ENCODE data around the gene PCID2.

Gene PCID2

DNA sequence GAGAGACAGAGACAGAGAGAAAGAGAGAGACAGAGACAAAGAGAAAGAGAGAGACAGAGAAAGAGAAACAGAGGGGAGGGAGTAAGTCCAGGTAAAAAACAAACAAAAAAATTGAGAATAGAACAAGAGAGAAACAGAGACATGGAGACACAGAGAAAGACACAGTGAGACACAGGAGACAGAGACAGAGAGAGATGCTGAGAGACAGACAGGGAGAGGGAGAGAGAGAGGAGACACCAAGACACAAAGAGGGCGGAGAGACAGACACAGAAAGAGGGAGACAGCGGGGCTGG is 55.8 kb downstream of the PCID2 start:
- H3K36me3 ChIP-seq (ENCODE audit: control insufficient read depth in 5 of 5, insufficient read depth in 5 of 5, low read length in 5 of 5), result no peaks in the 10 kb centered on the region
- H3K4me1 ChIP-seq (ENCODE audit: control insufficient read depth in 5 of 5, insufficient read depth in 5 of 5, low read length in 5 of 5), result peaks cover 0 to 24% (median 22%) of the 10 kb centered on the region in 5 donors
- peak overlapping the region in 3 of 5 donors; percentile 61 to 78 (median 63) for H3K9ac ChIP-seq (ENCODE audit: low read length in 5 of 5)
- no peaks in the 10 kb centered on the region for H3K9me3 ChIP-seq (ENCODE audit: control insufficient read depth in 5 of 5, low read length in 5 of 5)
- H3K27me3 ChIP-seq (ENCODE audit: control insufficient read depth in 5 of 5, insufficient read depth in 4 of 5, low read length in 5 of 5), result peaks cover 0 to 6% (median 0%) of the 10 kb centered on the region in 5 donors
- peak overlapping the region; percentile 18 to 74 (median 64) for H3K4me3 ChIP-seq (ENCODE audit: low read depth in 1 of 5, low read length in 5 of 5)
- no peak overlapping the region for H3K27ac ChIP-seq (ENCODE audit: low read depth, low read length)

DNA sequence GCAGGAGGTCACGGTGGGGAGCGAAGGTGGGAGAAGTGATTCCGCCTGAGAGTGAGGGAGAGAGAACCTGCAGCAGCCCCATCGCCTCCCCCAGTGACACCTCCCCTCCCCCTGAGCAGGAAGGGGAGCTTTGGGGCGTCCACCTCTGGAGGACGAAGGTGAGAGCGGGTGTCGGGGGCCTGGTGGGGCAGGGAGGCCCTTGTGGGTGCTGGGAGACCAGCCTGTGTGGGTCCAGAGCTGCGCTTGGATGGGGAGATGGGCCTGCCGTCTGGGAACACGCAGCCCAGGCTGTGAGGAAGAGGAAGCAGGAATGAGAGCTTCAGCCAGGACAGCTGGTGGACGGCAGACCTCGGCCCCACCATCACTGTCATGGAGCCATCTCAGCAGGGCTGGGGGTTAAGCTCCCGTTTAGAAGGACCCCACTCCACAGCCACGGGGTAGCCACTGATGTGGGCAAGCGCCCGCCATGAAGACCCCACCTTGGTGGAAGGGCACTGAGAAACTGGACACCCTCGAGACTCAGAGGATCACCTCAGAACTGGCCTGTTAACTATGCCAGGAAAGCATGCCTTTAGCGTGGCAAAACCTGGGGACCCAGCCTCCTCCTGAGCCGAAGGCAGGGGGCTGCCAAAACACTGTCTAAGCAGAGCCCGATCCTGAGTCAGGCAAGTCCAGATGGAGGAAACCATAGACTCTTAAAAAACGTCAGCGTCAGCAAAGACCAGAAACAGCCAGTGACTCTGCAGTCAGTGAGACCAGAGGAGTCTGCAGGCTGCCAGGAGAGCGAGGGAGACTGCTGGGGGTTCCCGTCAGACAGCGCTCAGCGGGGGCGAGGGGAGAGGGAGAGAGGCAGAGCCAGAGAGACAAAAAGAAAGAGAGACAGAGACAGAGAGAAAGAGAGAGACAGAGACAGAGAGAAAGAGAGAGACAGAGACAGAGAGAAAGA is 56.5 kb downstream of the PCID2 start:
- no peak overlapping the region for H3K27ac ChIP-seq (ENCODE audit: low read depth, low read length)
- H3K4me3 ChIP-seq (ENCODE audit: low read depth in 1 of 5, low read length in 5 of 5), result peak overlapping the region in 4 of 5 donors; percentile 39 to 74 (median 68)

DNA sequence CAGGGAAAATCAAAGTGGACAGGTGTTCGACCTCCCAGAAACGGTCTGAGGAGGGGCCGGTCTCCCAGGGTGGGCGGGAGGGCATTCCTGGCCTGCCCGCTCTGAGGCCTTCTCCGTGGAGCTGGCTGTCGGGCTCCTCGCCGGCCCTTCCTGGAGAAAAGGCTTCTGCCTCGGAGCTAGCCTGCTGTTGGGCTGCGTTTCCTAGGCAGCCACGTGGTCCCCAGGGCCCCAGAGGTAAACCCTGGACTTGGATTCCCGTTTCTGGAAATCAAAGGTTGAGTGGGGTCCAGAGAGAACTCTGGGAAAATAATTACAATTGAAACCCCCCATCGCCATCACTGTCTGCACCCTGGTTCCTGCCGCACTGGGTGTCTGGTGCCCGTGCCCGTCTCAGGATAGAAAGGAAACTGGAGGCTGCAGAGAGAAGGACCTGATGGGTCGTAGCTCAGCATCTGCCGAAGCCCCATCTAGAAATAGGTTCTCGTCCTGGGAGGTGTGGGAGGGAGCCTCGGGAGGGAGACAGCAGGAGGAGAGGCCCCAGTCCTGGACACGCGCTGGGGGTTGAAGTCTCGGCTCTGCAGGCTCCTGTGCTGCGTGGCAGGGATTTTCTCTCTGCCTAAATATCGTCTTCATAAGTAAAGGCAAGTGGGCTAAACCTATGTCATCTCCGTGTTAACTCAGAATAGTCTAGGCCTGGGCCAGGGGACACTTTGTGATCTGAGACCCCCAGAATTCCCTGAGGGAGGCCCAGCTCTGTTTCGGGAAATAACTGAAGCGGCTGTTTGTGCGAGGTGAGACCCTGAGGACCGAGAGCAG is 57.7 kb downstream of the PCID2 start:
- H3K4me3 ChIP-seq (ENCODE audit: low read depth in 1 of 5, low read length in 5 of 5), result no peak overlapping the region
- H3K9ac ChIP-seq (ENCODE audit: low read length in 5 of 5), result no peak overlapping the region
- H3K27me3 ChIP-seq (ENCODE audit: control insufficient read depth in 5 of 5, insufficient read depth in 4 of 5, low read length in 5 of 5), result peaks cover 0 to 7% (median 6%) of the 10 kb centered on the region in 5 donors
- H3K4me1 ChIP-seq (ENCODE audit: control insufficient read depth in 5 of 5, insufficient read depth in 5 of 5, low read length in 5 of 5), result peaks cover 0 to 24% (median 22%) of the 10 kb centered on the region in 5 donors
- H3K36me3 ChIP-seq (ENCODE audit: control insufficient read depth in 5 of 5, insufficient read depth in 5 of 5, low read length in 5 of 5), result no peaks in the 10 kb centered on the region
- H3K9me3 ChIP-seq (ENCODE audit: control insufficient read depth in 5 of 5, low read length in 5 of 5), result no peaks in the 10 kb centered on the region
- no peak overlapping the region for H3K27ac ChIP-seq (ENCODE audit: low read depth, low read length)

More for the DNA sequence above, 56.5 kb downstream of the PCID2 start:
- Histone ChIP-seq H3K9me3 (ENCODE audit: control insufficient read depth in 5 of 5, low read length in 5 of 5) (no peaks in the 10 kb centered on the region), H3K9ac (ENCODE audit: low read length in 5 of 5) (peak overlapping the region in 2 of 5 donors; percentile 61 to 78), H3K36me3 (ENCODE audit: control insufficient read depth in 5 of 5, insufficient read depth in 5 of 5, low read length in 5 of 5) (no peaks in the 10 kb centered on the region), H3K27me3 (ENCODE audit: control insufficient read depth in 5 of 5, insufficient read depth in 4 of 5, low read length in 5 of 5) (peaks cover 0 to 6% (median 3%) of the 10 kb centered on the region in 5 donors), H3K4me1 (ENCODE audit: control insufficient read depth in 5 of 5, insufficient read depth in 5 of 5, low read length in 5 of 5) (peaks cover 0 to 24% (median 22%) of the 10 kb centered on the region in 5 donors)

DNA sequence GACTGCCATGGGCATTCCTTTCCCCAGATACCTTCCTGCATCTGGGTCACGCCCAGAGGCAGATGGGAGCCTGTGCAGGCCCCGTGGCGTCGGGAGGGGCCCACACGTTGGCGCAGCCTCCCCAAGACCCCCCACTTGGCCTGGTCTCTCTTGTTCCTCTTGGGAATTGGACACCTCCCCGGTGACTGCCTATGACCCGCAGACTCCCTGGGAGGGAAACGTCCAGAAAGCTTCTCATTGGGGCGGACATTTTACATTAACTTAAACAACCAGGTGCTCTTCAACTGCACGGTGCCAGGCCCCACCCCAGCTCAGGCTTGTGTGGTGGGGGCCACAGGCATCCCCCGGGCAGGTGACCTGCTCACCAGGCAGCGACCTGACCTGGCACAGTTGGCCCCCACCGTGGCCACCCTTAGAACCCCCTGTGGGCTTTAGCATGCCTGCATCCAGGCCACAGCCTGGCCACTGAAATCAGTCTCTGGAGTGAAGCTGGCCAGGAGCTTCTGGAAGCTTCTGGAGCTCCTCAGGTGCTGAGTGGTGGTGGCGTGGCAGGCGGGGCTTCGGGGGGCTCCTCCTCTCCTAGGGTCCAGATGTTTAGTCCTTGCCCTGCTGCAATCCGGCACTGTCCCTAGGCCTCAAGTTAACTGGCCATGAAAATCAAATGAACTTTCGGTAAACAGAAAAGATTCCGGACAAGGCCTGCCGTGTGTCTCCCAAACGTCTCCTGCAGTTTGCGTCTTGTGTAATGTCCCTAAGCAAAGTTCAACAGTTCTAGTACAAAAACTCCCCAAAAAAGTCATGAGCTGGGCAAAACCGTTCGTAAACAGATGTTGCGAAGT is 58.5 kb downstream of the PCID2 start:
- peaks cover 0 to 24% (median 22%) of the 10 kb centered on the region in 5 donors for H3K4me1 ChIP-seq (ENCODE audit: control insufficient read depth in 5 of 5, insufficient read depth in 5 of 5, low read length in 5 of 5)
- no peak overlapping the region for H3K4me3 ChIP-seq (ENCODE audit: low read depth in 1 of 5, low read length in 5 of 5)
- no peak overlapping the region for H3K27ac ChIP-seq (ENCODE audit: low read depth, low read length)
- no peaks in the 10 kb centered on the region for H3K9me3 ChIP-seq (ENCODE audit: control insufficient read depth in 5 of 5, low read length in 5 of 5)
- no peaks in the 10 kb centered on the region for H3K36me3 ChIP-seq (ENCODE audit: control insufficient read depth in 5 of 5, insufficient read depth in 5 of 5, low read length in 5 of 5)
- H3K9ac ChIP-seq (ENCODE audit: low read length in 5 of 5), result no peak overlapping the region
- H3K27me3 ChIP-seq (ENCODE audit: control insufficient read depth in 5 of 5, insufficient read depth in 4 of 5, low read length in 5 of 5), result peaks cover 0 to 7% (median 6%) of the 10 kb centered on the region in 5 donors

DNA sequence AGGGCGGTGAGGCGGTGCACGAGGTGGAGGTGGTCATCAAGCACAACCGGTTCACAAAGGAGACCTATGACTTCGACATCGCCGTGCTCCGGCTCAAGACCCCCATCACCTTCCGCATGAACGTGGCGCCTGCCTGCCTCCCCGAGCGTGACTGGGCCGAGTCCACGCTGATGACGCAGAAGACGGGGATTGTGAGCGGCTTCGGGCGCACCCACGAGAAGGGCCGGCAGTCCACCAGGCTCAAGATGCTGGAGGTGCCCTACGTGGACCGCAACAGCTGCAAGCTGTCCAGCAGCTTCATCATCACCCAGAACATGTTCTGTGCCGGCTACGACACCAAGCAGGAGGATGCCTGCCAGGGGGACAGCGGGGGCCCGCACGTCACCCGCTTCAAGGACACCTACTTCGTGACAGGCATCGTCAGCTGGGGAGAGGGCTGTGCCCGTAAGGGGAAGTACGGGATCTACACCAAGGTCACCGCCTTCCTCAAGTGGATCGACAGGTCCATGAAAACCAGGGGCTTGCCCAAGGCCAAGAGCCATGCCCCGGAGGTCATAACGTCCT is 59.4 kb downstream of the PCID2 start:
- Histone ChIP-seq H3K36me3 (ENCODE audit: control insufficient read depth in 5 of 5, insufficient read depth in 5 of 5, low read length in 5 of 5) (no peaks in the 10 kb centered on the region), H3K4me3 (ENCODE audit: low read depth in 1 of 5, low read length in 5 of 5) (no peak overlapping the region), H3K27me3 (ENCODE audit: control insufficient read depth in 5 of 5, insufficient read depth in 4 of 5, low read length in 5 of 5) (peaks cover 0 to 9% (median 7%) of the 10 kb centered on the region in 5 donors), H3K9me3 (ENCODE audit: control insufficient read depth in 5 of 5, low read length in 5 of 5) (no peaks in the 10 kb centered on the region), H3K27ac (ENCODE audit: low read depth, low read length) (no peak overlapping the region), H3K4me1 (ENCODE audit: control insufficient read depth in 5 of 5, insufficient read depth in 5 of 5, low read length in 5 of 5) (peaks cover 0 to 20% (median 20%) of the 10 kb centered on the region in 5 donors), H3K9ac (ENCODE audit: low read length in 5 of 5) (no peak overlapping the region)

DNA sequence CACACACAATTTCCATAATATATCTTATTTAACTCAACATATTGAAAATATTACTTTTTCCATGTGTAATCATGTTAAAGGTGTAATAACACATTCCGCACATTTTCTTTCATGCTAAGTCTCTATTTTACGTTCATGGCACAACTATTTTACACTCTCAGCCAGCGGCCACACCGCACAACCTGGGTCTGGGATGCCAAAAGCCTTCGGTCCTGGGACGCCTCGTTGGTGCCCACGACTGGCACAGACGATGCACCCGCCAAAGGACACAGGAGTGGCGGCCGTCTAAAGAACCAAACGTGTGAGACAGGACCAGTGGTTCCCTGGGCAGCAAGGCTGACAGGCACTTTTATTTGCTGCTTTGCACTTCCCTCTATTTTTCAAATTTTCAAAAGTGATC is 60.1 kb downstream of the PCID2 start:
- Histone ChIP-seq H3K9ac (ENCODE audit: low read length in 5 of 5) (no peak overlapping the region), H3K27ac (ENCODE audit: low read depth, low read length) (no peak overlapping the region), H3K4me1 (ENCODE audit: control insufficient read depth in 5 of 5, insufficient read depth in 5 of 5, low read length in 5 of 5) (peaks cover 0 to 16% (median 16%) of the 10 kb centered on the region in 5 donors), H3K27me3 (ENCODE audit: control insufficient read depth in 5 of 5, insufficient read depth in 4 of 5, low read length in 5 of 5) (peaks cover 0 to 12% (median 7%) of the 10 kb centered on the region in 5 donors), H3K36me3 (ENCODE audit: control insufficient read depth in 5 of 5, insufficient read depth in 5 of 5, low read length in 5 of 5) (no peaks in the 10 kb centered on the region), H3K9me3 (ENCODE audit: control insufficient read depth in 5 of 5, low read length in 5 of 5) (no peaks in the 10 kb centered on the region), H3K4me3 (ENCODE audit: low read depth in 1 of 5, low read length in 5 of 5) (no peak overlapping the region)

DNA sequence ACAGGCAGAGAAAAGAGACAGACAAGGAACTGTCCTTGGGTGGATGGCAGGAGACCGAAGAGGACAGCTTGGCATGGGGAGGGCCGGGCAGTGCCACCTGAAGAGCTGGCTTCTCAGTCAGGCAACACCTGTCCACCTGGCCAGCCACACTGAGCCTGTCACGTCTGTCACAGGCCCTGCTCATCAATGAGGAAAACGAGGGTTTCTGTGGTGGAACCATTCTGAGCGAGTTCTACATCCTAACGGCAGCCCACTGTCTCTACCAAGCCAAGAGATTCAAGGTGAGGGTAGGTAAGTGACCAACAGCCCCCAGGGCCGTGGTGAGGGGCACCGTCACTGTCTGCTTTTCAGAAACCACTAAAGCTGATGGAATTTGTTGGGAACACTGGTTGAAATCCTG is 61.3 kb downstream of the PCID2 start:
- no peak overlapping the region for H3K9ac ChIP-seq (ENCODE audit: low read length in 5 of 5)
- no peaks in the 10 kb centered on the region for H3K36me3 ChIP-seq (ENCODE audit: control insufficient read depth in 5 of 5, insufficient read depth in 5 of 5, low read length in 5 of 5)
- no peak overlapping the region for H3K27ac ChIP-seq (ENCODE audit: low read depth, low read length)
- no peaks in the 10 kb centered on the region for H3K9me3 ChIP-seq (ENCODE audit: control insufficient read depth in 5 of 5, low read length in 5 of 5)
- H3K4me1 ChIP-seq (ENCODE audit: control insufficient read depth in 5 of 5, insufficient read depth in 5 of 5, low read length in 5 of 5), result peaks cover 0 to 5% (median 4%) of the 10 kb centered on the region in 5 donors
- H3K27me3 ChIP-seq (ENCODE audit: control insufficient read depth in 5 of 5, insufficient read depth in 4 of 5, low read length in 5 of 5), result peaks cover 0 to 12% (median 7%) of the 10 kb centered on the region in 5 donors
- H3K4me3 ChIP-seq (ENCODE audit: low read depth in 1 of 5, low read length in 5 of 5), result no peak overlapping the region

DNA sequence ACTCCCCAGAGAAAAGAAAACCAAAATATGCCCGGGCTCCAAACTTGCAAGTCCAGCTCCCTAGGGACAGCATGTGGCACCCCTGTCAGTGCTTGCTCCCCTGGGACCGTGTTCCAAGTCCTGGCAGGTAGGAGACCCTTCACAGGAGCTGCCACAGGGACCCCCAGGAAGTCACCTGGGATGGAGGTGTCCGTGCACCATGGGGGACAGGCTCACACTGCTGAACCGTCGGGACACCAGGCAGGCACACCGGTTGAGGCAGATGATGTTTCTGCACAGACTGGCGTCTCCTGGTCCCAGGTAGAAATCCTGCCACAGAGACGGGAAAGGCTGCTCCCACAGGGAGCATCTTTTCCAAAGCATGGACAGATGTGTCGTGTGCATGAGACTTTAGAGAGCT is 61.7 kb downstream of the PCID2 start:
- Histone ChIP-seq H3K27me3 (ENCODE audit: control insufficient read depth in 5 of 5, insufficient read depth in 4 of 5, low read length in 5 of 5) (peaks cover 0 to 8% (median 6%) of the 10 kb centered on the region in 5 donors), H3K9ac (ENCODE audit: low read length in 5 of 5) (no peak overlapping the region), H3K4me1 (ENCODE audit: control insufficient read depth in 5 of 5, insufficient read depth in 5 of 5, low read length in 5 of 5) (peaks cover 0 to under 1% (median 0%) of the 10 kb centered on the region in 5 donors), H3K27ac (ENCODE audit: low read depth, low read length) (no peak overlapping the region), H3K4me3 (ENCODE audit: low read depth in 1 of 5, low read length in 5 of 5) (no peak overlapping the region), H3K9me3 (ENCODE audit: control insufficient read depth in 5 of 5, low read length in 5 of 5) (no peaks in the 10 kb centered on the region), H3K36me3 (ENCODE audit: control insufficient read depth in 5 of 5, insufficient read depth in 5 of 5, low read length in 5 of 5) (no peaks in the 10 kb centered on the region)

DNA sequence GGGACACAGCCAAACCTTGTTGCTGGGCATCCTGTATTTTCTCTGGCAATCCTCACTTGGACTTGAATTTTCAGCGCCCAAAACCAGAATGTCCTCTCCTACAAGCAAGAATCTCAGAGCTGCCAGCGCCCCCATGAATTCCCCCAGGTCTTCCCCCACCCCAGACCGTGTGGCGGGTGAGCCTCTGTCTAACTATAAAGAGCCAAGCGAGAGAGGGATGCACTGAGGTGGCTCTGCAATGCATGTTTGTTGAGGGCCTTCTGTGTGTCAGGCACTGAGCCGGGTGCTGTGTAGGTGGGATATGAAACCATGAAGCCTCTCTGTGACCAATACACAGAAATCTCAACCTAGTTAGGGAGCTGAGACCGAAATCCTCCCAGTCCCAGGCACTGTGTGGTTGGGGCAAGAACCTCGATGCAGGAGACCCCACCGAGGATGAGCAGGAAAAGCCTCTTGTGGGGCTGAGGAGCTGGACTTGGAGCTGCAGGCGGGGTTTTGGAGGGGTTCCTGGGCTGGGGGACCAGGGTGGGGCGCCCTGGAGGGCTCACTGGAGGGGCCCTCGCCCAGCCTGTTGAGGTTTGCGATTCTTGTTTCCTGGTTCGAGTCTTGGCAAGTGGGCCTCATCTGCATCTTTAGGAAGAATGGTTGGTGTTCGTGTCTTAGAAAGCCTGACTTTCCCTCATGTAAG is 62.4 kb downstream of the PCID2 start:
- peaks cover 0 to 4% (median 0%) of the 10 kb centered on the region in 5 donors for H3K36me3 ChIP-seq (ENCODE audit: control insufficient read depth in 5 of 5, insufficient read depth in 5 of 5, low read length in 5 of 5)
- H3K4me3 ChIP-seq (ENCODE audit: low read depth in 1 of 5, low read length in 5 of 5), result no peak overlapping the region
- H3K9me3 ChIP-seq (ENCODE audit: control insufficient read depth in 5 of 5, low read length in 5 of 5), result no peaks in the 10 kb centered on the region
- no peak overlapping the region for H3K9ac ChIP-seq (ENCODE audit: low read length in 5 of 5)
- H3K27ac ChIP-seq (ENCODE audit: low read depth, low read length), result no peak overlapping the region
- peaks cover 0 to 7% (median 6%) of the 10 kb centered on the region in 5 donors for H3K27me3 ChIP-seq (ENCODE audit: control insufficient read depth in 5 of 5, insufficient read depth in 4 of 5, low read length in 5 of 5)
- no peaks in the 10 kb centered on the region for H3K4me1 ChIP-seq (ENCODE audit: control insufficient read depth in 5 of 5, insufficient read depth in 5 of 5, low read length in 5 of 5)

Measured in subcutaneous abdominal adipose tissue (tissue), 5 donors.